WTC11 (cell line): ENCODE measurements around the gene RIN1. TPM values are rescaled to one million over a fixed set of nuclear protein-coding genes. Genes with fewer than 3 reads are reported as not detected.

Source experiments
- ATAC-seq: fragments of 200-7000 bp; cut with Tn5 transposase; 2 replicates; pipeline ENCODE4 v1.10.0; 2021; ENCODE audit warnings: mild to moderate bottlenecking, moderate library complexity
- CTCF ChIA-PET: fragments of 300-600 bp; sonication (Branson Sonifier 250); formaldehyde crosslinking; loops from one replicate; lab custom pipeline; 2021; ENCODE audit warnings: antibody characterized with exemption; lab: Charles Lee
- POLR2A ChIA-PET: fragments of 350-600 bp; sonication (Branson Sonifier 250); formaldehyde crosslinking; loops from one replicate; lab custom pipeline; 2021; ENCODE audit warnings: antibody characterized with exemption; lab: Charles Lee
- DNase-seq: peaks from one replicate; pipeline ENCODE4 v3.0.0; 2021; ENCODE audit warnings: low spot score
- H3K27ac Mint-ChIP-seq: 2 replicates; pipeline ENCODE4 v1.8.0; 2021; ENCODE audit warnings: mixed read lengths
- H3K27me3 Mint-ChIP-seq: 2 replicates; pipeline ENCODE4 v1.8.0; 2021; ENCODE audit warnings: low read depth, mild to moderate bottlenecking, moderate library complexity, mixed read lengths
- H3K36me3 Mint-ChIP-seq: 2 replicates; pipeline ENCODE4 v1.8.0; 2021; ENCODE audit warnings: mixed read lengths
- H3K4me1 Mint-ChIP-seq: 2 replicates; pipeline ENCODE4 v1.8.0; 2022; ENCODE audit warnings: mixed read lengths
- H3K4me3 Mint-ChIP-seq: 2 replicates; pipeline ENCODE4 v1.8.0; 2021; ENCODE audit warnings: mild to moderate bottlenecking, moderate library complexity, mixed read lengths
- H3K9me3 Mint-ChIP-seq: 2 replicates; pipeline ENCODE4 v1.8.0; 2021; ENCODE audit warnings: mixed read lengths
- FOXK1 ChIP-seq: sonication (generic); formaldehyde crosslinking; IDR thresholded peaks from 2 replicates; pipeline ENCODE4 v1.8.0; 2022; ENCODE audit warnings: mild to moderate bottlenecking, moderate library complexity, missing genetic modification reagents
- OVOL2 ChIP-seq: fragments of 250-450 bp; sonication (Bioruptor Pico); IDR thresholded peaks from 2 replicates; pipeline ENCODE4 v1.9.0; 2021; ENCODE audit warnings: mild to moderate bottlenecking, borderline replicate concordance
- SMAD3 ChIP-seq: sonication (generic); formaldehyde crosslinking; IDR thresholded peaks from 2 replicates; pipeline ENCODE4 v1.8.0; 2022; ENCODE audit warnings: missing genetic modification reagents, mild to moderate bottlenecking, borderline replicate concordance
- ZNF423 ChIP-seq: fragments of 250-450 bp; sonication (Bioruptor Pico); IDR thresholded peaks from 2 replicates; pipeline ENCODE4 v2.1.2; 2022; ENCODE audit warnings: mild to moderate bottlenecking, moderate library complexity
- total RNA-seq: library from RNA; stranded (reverse); gene quantifications from 3 replicates; pipeline ENCODE4 v1.2.3, GENCODE V29; 2021
- TF ChIP-seq, protein P1 (sequence below): fragments of 250-450 bp; sonication (Bioruptor Pico); IDR thresholded peaks from 2 replicates; pipeline ENCODE4 v1.9.0; 2021; ENCODE audit warnings: mild to moderate bottlenecking, borderline replicate concordance
- TF ChIP-seq, protein P2 (sequence below): sonication (generic); formaldehyde crosslinking; IDR thresholded peaks from 2 replicates; pipeline ENCODE4 v1.8.1; 2022; ENCODE audit warnings: mild to moderate bottlenecking, missing genetic modification reagents, moderate library complexity, borderline replicate concordance
- TF ChIP-seq, protein P3 (sequence below): sonication (generic); formaldehyde crosslinking; IDR thresholded peaks from 2 replicates; pipeline ENCODE4 v1.8.1; 2023; ENCODE audit warnings: mild to moderate bottlenecking, moderate library complexity, missing genetic modification reagents
- TF ChIP-seq, protein P4 (sequence below): sonication (generic); formaldehyde crosslinking; IDR thresholded peaks from 2 replicates; pipeline ENCODE4 v1.8.1; 2022; ENCODE audit warnings: low read depth, missing genetic modification reagents, borderline replicate concordance
- TF ChIP-seq, protein P5 (sequence below): sonication (generic); formaldehyde crosslinking; IDR thresholded peaks from 2 replicates; pipeline ENCODE4 v1.8.0; 2022; ENCODE audit warnings: mild to moderate bottlenecking, missing genetic modification reagents

RIN1 gene
- total RNA-seq, 1 experiment from 2014 or later, result 5.0 TPM

DNA sequence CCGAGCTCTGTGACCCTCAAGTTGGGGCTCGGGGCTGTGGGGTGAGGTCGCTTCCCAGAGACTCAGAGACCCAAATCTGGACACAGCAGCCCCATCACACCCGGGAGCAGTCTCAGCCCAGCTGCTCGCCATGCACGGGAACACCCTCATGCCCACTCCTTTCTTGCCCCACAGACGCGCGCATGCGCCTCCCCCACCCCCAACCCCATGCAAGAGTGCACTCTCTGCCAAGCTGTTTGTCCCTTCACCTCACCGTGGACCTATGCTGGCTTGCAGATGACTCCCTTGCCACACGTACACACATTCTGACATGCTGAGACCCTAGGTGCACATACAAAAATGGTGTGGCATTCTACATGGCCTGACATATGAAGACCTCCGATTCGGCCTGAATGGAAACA, 18.9 kb downstream of the RIN1 start (continued):
- TF ChIP-seq, protein P1, sequence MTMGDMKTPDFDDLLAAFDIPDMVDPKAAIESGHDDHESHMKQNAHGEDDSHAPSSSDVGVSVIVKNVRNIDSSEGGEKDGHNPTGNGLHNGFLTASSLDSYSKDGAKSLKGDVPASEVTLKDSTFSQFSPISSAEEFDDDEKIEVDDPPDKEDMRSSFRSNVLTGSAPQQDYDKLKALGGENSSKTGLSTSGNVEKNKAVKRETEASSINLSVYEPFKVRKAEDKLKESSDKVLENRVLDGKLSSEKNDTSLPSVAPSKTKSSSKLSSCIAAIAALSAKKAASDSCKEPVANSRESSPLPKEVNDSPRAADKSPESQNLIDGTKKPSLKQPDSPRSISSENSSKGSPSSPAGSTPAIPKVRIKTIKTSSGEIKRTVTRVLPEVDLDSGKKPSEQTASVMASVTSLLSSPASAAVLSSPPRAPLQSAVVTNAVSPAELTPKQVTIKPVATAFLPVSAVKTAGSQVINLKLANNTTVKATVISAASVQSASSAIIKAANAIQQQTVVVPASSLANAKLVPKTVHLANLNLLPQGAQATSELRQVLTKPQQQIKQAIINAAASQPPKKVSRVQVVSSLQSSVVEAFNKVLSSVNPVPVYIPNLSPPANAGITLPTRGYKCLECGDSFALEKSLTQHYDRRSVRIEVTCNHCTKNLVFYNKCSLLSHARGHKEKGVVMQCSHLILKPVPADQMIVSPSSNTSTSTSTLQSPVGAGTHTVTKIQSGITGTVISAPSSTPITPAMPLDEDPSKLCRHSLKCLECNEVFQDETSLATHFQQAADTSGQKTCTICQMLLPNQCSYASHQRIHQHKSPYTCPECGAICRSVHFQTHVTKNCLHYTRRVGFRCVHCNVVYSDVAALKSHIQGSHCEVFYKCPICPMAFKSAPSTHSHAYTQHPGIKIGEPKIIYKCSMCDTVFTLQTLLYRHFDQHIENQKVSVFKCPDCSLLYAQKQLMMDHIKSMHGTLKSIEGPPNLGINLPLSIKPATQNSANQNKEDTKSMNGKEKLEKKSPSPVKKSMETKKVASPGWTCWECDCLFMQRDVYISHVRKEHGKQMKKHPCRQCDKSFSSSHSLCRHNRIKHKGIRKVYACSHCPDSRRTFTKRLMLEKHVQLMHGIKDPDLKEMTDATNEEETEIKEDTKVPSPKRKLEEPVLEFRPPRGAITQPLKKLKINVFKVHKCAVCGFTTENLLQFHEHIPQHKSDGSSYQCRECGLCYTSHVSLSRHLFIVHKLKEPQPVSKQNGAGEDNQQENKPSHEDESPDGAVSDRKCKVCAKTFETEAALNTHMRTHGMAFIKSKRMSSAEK (CRISPR knock-in tag), result no peak
- TF ChIP-seq, protein P2, sequence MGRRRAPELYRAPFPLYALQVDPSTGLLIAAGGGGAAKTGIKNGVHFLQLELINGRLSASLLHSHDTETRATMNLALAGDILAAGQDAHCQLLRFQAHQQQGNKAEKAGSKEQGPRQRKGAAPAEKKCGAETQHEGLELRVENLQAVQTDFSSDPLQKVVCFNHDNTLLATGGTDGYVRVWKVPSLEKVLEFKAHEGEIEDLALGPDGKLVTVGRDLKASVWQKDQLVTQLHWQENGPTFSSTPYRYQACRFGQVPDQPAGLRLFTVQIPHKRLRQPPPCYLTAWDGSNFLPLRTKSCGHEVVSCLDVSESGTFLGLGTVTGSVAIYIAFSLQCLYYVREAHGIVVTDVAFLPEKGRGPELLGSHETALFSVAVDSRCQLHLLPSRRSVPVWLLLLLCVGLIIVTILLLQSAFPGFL (CRISPR knock-in tag), result no peak
- TF ChIP-seq, protein P3, sequence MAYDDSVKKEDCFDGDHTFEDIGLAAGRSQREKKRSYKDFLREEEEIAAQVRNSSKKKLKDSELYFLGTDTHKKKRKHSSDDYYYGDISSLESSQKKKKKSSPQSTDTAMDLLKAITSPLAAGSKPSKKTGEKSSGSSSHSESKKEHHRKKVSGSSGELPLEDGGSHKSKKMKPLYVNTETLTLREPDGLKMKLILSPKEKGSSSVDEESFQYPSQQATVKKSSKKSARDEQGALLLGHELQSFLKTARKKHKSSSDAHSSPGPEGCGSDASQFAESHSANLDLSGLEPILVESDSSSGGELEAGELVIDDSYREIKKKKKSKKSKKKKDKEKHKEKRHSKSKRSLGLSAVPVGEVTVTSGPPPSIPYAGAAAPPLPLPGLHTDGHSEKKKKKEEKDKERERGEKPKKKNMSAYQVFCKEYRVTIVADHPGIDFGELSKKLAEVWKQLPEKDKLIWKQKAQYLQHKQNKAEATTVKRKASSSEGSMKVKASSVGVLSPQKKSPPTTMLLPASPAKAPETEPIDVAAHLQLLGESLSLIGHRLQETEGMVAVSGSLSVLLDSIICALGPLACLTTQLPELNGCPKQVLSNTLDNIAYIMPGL (CRISPR knock-in tag), result no peak
- no peak for TF ChIP-seq OVOL2 (CRISPR knock-in tag)
- no peak for TF ChIP-seq SMAD3 (CRISPR knock-in tag)
- TF ChIP-seq FOXK1 (CRISPR knock-in tag), result no peak
- TF ChIP-seq, protein P4, sequence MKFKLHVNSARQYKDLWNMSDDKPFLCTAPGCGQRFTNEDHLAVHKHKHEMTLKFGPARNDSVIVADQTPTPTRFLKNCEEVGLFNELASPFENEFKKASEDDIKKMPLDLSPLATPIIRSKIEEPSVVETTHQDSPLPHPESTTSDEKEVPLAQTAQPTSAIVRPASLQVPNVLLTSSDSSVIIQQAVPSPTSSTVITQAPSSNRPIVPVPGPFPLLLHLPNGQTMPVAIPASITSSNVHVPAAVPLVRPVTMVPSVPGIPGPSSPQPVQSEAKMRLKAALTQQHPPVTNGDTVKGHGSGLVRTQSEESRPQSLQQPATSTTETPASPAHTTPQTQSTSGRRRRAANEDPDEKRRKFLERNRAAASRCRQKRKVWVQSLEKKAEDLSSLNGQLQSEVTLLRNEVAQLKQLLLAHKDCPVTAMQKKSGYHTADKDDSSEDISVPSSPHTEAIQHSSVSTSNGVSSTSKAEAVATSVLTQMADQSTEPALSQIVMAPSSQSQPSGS (CRISPR knock-in tag), result no peak

DNA sequence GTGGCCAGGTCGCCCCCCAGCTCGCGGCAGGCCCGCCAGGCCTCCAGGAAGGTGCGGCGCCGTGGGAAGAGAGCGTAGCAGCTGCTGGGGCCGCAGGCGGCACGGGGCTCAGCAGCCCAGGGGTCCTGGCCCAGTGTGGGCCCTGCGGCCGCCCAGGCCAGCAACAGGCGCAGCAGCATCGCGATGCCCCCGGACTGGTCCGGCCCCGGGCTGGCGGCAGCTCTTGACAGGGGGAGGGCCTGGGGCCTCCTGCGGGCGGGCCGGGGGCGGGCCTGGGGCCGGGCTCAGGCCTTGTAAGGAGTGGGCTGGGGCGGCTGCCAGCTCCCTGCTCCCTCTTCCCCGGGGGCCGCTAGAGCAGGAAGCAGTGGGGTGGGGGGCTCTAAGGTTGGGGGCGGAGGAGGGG, 19.4 kb downstream of the RIN1 start, which contains the start of gene CD248:
TSS of gene CD248 (minus strand) at position 196 of the 403 bp plus-strand sequence. CDS start at position 179, 17 bp downstream.
- H3K4me1 Mint-ChIP-seq, result peaks cover 26% of the 10 kb centered on the region
- peaks cover 20% of the 10 kb centered on the region for H3K9me3 Mint-ChIP-seq
- H3K27me3 Mint-ChIP-seq, result peaks cover 22% of the 10 kb centered on the region
- peak within 1 kb of the TSS; percentile 57 for H3K4me3 Mint-ChIP-seq
- H3K36me3 Mint-ChIP-seq, result peaks cover 20% of the 10 kb centered on the region
- TF ChIP-seq, protein P5, sequence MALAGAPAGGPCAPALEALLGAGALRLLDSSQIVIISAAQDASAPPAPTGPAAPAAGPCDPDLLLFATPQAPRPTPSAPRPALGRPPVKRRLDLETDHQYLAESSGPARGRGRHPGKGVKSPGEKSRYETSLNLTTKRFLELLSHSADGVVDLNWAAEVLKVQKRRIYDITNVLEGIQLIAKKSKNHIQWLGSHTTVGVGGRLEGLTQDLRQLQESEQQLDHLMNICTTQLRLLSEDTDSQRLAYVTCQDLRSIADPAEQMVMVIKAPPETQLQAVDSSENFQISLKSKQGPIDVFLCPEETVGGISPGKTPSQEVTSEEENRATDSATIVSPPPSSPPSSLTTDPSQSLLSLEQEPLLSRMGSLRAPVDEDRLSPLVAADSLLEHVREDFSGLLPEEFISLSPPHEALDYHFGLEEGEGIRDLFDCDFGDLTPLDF (CRISPR knock-in tag), result no peak
- peak; percentile 40; the same call in 1 of the 2 replicates for TF ChIP-seq ZNF423
- peak; percentile 5 for ATAC-seq
- ChIA-PET POLR2A (interaction anchor here (0.5 to 1.2 kb wide), 10 partner anchors 10 to 1939 kb away, joined by 3 to 13 read pairs (median 4); partner anchors contain the start of genes SLC29A2 and YIF1A), CTCF (interaction anchor here (0.5 to 3.4 kb wide), 19 partner anchors 10 to 362 kb away, joined by 3 to 31 read pairs (median 5); partner anchors contain the start of genes B4GAT1, MRPL11, RAB1B and RIN1)
- H3K27ac Mint-ChIP-seq, result peak within 1 kb of the TSS; percentile 96
- DNase-seq, result peak; percentile 59
